Stimulated activated CD8-positive, alpha-beta memory T cell treated with anti-CD3 and anti-CD28 coated beads, Interleukin-7, amount 100 ng/mL, for 1 hour (primary cell): Measurements from ENCODE around the gene COL23A1.

Experiments
- DNase-seq, 2 donors: peaks; one replicate each; pipeline ENCODE4 v3.0.0-alpha.2; 2020; ENCODE audit warnings: low read depth in 2 of 2

Gene COL23A1

DNA sequence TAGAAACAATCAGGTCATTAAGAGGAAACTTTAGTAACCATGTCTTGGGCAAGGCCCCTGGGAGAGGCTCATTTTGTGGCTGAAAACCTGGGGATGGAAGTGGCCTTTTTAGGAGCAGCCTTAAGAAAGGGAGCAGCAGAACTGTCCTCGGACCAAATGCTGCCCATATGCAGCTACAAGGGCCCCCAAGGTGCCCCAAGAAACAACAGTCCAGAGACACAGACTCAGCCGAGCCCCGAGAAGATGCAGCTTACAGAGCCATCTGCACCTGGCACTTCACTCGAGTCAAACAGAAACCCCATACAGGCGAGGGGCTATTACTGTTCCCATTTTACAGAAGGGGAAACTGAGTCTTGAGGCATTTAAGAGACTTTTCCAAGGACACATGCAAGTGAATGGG, 58.0 kb downstream of the COL23A1 start:
- no peak for DNase-seq

GRCh38 chr5:178531786-178532185, 58.4 kb downstream of the COL23A1 start:
- no peak for DNase-seq

DNA sequence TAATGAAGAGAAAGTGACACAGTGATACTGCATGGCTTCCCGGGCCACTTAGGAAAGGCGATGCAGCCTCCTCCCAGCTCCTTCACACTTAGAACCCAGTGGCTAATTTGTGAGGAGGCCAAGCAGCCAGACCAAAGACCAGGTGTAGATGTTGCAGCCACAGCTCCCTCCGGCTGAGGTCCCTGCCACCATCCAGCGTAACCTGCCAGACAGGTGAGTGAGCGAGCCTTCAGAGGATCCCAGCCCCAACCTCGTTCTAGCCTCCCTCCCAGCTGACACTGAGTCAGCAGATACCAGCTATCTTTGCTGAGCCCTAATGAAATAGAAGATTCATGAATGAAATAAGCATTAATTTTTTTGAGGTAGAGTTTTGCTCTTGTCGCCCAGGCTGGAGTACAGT, 59.7 kb downstream of the COL23A1 start:
- DNase-seq = no peak

DNA sequence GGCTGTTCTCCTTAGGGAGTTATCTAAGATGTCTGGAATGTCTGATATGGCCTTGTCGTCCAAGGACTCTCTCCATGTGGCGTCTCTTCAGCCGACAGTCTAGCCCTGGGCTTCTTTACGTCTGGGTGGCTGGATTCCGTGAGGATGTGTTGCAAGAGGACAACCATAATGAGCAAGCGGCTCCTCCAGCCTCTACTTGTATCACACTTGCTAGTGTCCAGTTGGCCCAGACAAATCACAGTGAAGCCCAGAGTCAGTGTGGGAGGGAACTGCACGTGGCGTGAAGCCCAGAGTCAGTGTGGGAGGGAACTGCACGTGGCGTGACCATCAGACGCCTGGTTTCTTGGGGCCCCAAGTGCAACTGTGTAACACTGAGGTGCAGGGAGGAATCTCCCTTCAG, 61.1 kb downstream of the COL23A1 start:
- DNase-seq = no peak

DNA sequence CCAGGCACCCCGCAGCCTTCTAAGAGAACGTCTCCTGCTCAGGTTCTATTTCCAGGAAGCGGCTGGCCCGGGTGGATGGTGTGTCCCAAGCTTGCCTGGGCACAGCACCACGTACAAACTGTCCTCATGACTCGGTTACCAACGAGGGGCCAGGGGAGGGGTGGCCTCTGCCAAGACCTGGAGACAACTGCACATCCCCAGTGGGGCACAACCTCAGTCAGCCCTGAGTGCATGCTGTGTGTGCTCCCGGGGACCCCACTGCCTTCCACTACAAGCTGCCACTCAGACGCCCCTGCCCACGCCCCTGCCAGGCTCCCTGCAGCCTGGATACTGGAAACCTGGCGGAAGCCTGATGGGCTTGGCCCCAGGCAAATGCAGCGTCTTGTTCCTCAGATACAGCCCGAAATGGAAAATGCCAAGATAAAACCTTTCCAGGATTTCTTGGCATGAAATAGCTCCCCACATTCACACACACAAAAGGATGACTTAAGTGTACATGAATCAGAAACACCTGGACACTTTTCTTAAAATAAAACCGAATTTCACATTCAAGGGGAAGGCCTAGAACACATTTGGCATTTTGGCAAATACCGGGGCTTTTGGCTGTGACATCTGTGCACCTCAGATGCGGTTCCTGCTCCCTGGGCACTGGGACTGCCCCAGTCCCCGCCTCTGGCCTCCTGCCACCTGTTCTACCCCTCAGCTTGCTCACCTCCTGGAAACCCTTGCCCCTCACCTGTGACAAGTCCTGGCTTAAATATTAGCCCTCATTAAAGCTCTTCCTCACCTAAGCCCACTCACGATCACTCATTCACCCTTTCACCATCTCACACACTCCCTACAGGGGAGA, 62.5 kb downstream of the COL23A1 start:
- DNase-seq = no peak

- no peak for DNase-seq
Measured at GRCh38 chr5:178526773-178527457, 63.3 kb downstream of the COL23A1 start.

- DNase-seq = no peak
Measured at GRCh38 chr5:178525906-178526732, 64.1 kb downstream of the COL23A1 start.

- DNase-seq = no peak
Measured at GRCh38 chr5:178524093-178524882, 65.9 kb downstream of the COL23A1 start.

- DNase-seq = no peak
Measured at GRCh38 chr5:178522361-178522760, 67.8 kb downstream of the COL23A1 start.

DNA sequence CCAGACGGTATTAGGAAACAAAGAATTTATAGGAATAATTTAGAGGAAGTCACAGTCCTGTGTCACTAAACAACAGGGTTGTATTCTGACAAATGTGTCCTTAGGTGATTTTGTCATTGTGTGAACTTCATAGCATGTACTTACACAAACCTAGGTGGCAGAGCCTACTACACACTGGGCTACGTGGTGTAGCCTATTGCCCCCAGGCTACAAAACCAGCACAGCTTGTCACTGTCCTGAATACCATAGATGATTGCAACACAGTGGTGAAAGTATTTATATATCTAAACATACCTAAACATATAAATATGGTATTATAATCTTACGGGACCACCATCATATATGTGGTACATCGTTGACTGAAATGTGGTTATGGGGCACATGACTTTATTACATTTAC, 69.3 kb downstream of the COL23A1 start:
- no peak for DNase-seq

- no peak for DNase-seq
Measured at GRCh38 chr5:178519804-178520203, 70.4 kb downstream of the COL23A1 start.

GRCh38 chr5:178519155-178519554, 71.0 kb downstream of the COL23A1 start:
- no peak for DNase-seq

GRCh38 chr5:178516504-178517235, 73.5 kb downstream of the COL23A1 start:
- no peak for DNase-seq

DNA sequence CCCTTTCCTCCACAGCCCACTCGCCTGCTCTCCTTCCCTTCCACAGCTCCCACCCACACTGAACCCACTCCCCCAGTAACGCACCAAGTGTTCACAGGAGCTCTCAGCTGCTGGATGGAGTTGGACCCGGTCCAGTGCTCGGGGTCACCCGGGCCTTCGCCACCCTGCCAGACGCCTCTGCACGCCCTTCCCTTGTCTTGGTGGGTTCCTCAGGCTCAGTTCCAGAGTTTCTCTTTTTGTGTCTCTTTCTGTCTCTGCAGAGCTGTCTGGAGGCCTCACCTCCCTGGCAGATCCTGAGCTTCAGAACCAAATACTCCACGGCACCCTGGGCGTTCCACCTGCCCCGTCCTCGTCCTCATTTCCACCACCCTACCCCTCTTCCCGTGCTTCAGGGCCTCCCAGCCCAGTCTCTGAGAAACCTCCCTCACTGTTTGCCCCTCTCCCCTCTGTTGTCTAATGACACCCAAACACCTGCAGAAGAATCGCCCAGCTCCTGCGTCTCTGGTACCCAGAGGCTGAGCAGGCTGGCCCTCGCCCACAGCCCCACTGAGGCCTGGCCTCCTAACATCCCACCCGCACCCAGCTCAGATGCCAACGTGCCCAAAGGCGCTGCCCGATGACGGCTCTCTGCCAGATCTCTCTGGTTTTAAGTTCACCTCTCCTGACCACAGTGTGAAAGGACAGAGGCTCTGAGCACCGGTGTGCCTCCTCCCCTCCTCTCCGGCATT, 74.3 kb downstream of the COL23A1 start:
- no peak for DNase-seq

DNA sequence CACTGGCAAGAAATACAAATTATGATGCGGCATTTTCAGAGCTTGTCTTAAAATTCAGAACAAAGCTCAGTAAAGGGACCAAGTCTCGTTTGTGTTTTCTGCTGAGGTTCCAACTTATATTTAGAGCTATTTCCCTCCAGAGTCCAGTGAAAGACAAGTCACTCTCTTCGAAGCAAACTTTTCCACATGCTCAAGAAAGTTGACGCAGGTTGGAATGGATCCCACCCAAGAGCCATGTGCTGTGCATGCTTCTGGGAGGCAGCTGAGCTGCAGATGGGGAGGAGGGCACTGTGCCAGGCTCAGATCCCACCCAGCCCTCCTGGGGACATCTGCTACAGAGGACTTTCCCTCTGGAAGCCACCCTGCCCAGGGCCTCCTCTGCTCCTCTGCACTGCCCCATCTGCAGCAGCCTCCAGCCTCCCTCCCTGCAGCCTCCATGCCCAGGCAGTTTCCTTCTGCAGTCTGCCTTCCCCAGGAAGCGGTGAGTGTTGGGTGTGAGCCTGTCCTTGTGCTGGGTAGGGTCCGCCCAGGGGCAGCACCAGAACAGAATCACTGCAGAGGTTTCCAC, 75.3 kb downstream of the COL23A1 start:
- DNase-seq = no peak

- DNase-seq = no peak
Measured at GRCh38 chr5:178511172-178511571, 79.0 kb downstream of the COL23A1 start.

GRCh38 chr5:178509491-178510057, 80.6 kb downstream of the COL23A1 start:
- DNase-seq = no peak

GRCh38 chr5:178507151-178507932, 82.9 kb downstream of the COL23A1 start:
- no peak for DNase-seq
